K562 (cell line): ENCODE measurements around the gene HAPLN2. TPM values are rescaled to one million over a fixed set of nuclear protein-coding genes. Genes with fewer than 3 reads are reported as not detected.
A peak's percentile ranks its signal among the peaks of the same experiment; 100 is the strongest.

Source experiments
- CEBPZ ChIP-seq: fragments of 150-350 bp; IDR thresholded peaks from 2 replicates; pipeline ENCODE4 v1.6.1; 2014; ENCODE audit warnings: low read depth, mild to moderate bottlenecking, low read length, borderline replicate concordance
- CXXC5 ChIP-seq: fragments of 250-450 bp; sonication (Bioruptor Pico); IDR thresholded peaks from 2 replicates; pipeline ENCODE4 v1.8.0; 2022; ENCODE audit warnings: inconsistent platforms, mild to moderate bottlenecking, moderate library complexity
- EGR1 ChIP-seq: fragments of 450-650 bp; conservative IDR thresholded peaks from 2 replicates; pipeline ENCODE4 v1.6.1; 2017; ENCODE audit warnings: mild to moderate bottlenecking
- JUND ChIP-seq, 2 experiments: IDR thresholded peaks; 2 replicates in 1 of 2; 3 replicates in 1 of 2; pipeline ENCODE4 v1.6.1; 2011; ENCODE audit warnings: borderline replicate concordance in 2 of 2, low read depth in 2 of 2, low read length in 2 of 2, improper control_type of control experiment in 1 of 2, missing biosample characterization in 1 of 2, missing genetic modification characterization in 1 of 2, missing genetic modification reagents in 1 of 2
- KLF16 ChIP-seq: IDR thresholded peaks from 2 replicates; pipeline ENCODE4 v1.6.1; 2016; ENCODE audit warnings: antibody characterized with exemption
- MBD2 ChIP-seq: sonication (generic); IDR thresholded peaks from 2 replicates; pipeline ENCODE4 v1.6.1; 2016; ENCODE audit warnings: low read depth, borderline replicate concordance
- MLLT1 ChIP-seq, 2 experiments: fragments of 450-650 bp; IDR thresholded peaks; 2 replicates each; pipeline ENCODE4 v1.6.1; 2016
- OTX1 ChIP-seq: fragments of 450-650 bp; formaldehyde crosslinking; IDR thresholded peaks from 2 replicates; pipeline ENCODE4 v1.4.0; 2022; ENCODE audit warnings: mild to moderate bottlenecking
- PHF21A ChIP-seq: fragments of 450-650 bp; IDR thresholded peaks from 2 replicates; pipeline ENCODE4 v1.6.1; 2017; ENCODE audit warnings: low read depth, borderline replicate concordance
- SMAD2 ChIP-seq: fragments of 150-350 bp; IDR thresholded peaks from 2 replicates; pipeline ENCODE4 v1.6.1; 2014; ENCODE audit warnings: low read depth, mild to moderate bottlenecking, low read length
- SNRNP70 ChIP-seq: fragments of 200-400 bp; formaldehyde crosslinking; optimal IDR thresholded peaks from 2 replicates; pipeline ENCODE3; 2017; ENCODE audit warnings: low read depth, low read length
- SOX6 ChIP-seq: fragments of 450-650 bp; IDR thresholded peaks from 2 replicates; pipeline ENCODE4 v1.6.1; 2014; ENCODE audit warnings: mild to moderate bottlenecking
- TBL1XR1 ChIP-seq, 2 experiments: IDR thresholded peaks; 2 replicates each; pipeline ENCODE4 v1.6.1; 2012; ENCODE audit warnings: improper control_type of control experiment in 2 of 2, low read length in 2 of 2, mild to moderate bottlenecking in 1 of 2
- UBTF ChIP-seq, 2 experiments: IDR thresholded peaks; 2 replicates each; pipeline ENCODE4 v1.6.1; 2012; ENCODE audit warnings: improper control_type of control experiment in 2 of 2, low read depth in 2 of 2, low read length in 2 of 2, borderline replicate concordance in 1 of 2
- ZBTB17 ChIP-seq: fragments of 450-650 bp; formaldehyde crosslinking; IDR thresholded peaks from 2 replicates; pipeline ENCODE4 v1.4.0; 2020; ENCODE audit warnings: mild to moderate bottlenecking
- ZNF146 ChIP-seq: IDR thresholded peaks from one replicate; pipeline ENCODE4 v1.6.1; 2018; ENCODE audit warnings: missing compliant biosample characterization; ENCODE audit not compliant: unreplicated experiment
- ZNF232 ChIP-seq: sonication (generic); formaldehyde crosslinking; IDR thresholded peaks from 2 replicates; pipeline ENCODE4 v1.8.0; 2022; ENCODE audit warnings: mild to moderate bottlenecking, missing genetic modification reagents
- ZNF277 ChIP-seq: fragments of 250-450 bp; sonication (Bioruptor Pico); IDR thresholded peaks from 2 replicates; pipeline ENCODE4 v1.8.0; 2022; ENCODE audit warnings: inconsistent platforms, mild to moderate bottlenecking, moderate library complexity, borderline replicate concordance
- ZNF766 ChIP-seq: fragments of 200-800 bp; sonication (Bioruptor generic); conservative IDR thresholded peaks from 2 replicates; pipeline ENCODE4 v1.6.1; 2016; ENCODE audit warnings: missing genetic modification characterization, missing compliant biosample characterization
- ZNF830 ChIP-seq: fragments of 250-450 bp; sonication (Bioruptor Pico); IDR thresholded peaks from 2 replicates; pipeline ENCODE4 v1.5.0; 2021; ENCODE audit warnings: mild to moderate bottlenecking
- polyA plus RNA-seq, 8 experiments: library from polyadenylated mRNA; depleted of rRNA in 4 of 8; stranded (reverse) in 5 of 8; unstranded in 3 of 8; fragments of >200 nt; fragmentation: Nextera tagmentation in 2 of 8; fragmentation: Illumina TruSeq in 1 of 8; extraction: Ambion mirVana in 2 of 8; extraction: Trizol in 1 of 8; gene quantifications; 2 replicates each; pipeline versions ENCODE4 v1.2.1 to v1.2.3, GENCODE V29; 2011 to 2014; ENCODE audit warnings: inconsistent platforms in 1 of 8, missing spikeins in 1 of 8
- total RNA-seq, 7 experiments: library from RNA; depleted of rRNA in 6 of 7; stranded (reverse); fragments of >200 nt in 6 of 7; fragmentation: Illumina TruSeq in 2 of 7; extraction: Trizol in 2 of 7; gene quantifications; 2 replicates each; pipeline versions ENCODE4 v1.2.1 to v1.2.3, GENCODE V29; 2011 to 2021; ENCODE audit warnings: low replicate concordance in 1 of 7

Gene HAPLN2
- total and polyA plus RNA-seq, 9 of the 15 experiments (the other 6 are each of a cell fraction or from before 2014, with no cell fraction given): 0.14 to 5.2 (median 3.8) TPM; not detected in 4

GRCh38 chr1:156616463-156616862 lies 2.8 kb upstream of the HAPLN2 start (continued):
- TF ChIP-seq EGR1 (peak; percentile 82), ZNF830 (CRISPR knock-in tag) (no peak), CEBPZ (no peak), ZNF277 (CRISPR knock-in tag) (no peak), ZNF766 (CRISPR knock-in tag) (peak; percentile 73; the same call in 1 of the 2 replicates), SMAD2 (no peak), ZNF232 (CRISPR knock-in tag) (0 out of 2 replicates have a peak, but pooled peaks have one; percentile 35), CXXC5 (CRISPR knock-in tag) (peak; percentile 60), SNRNP70 (no peak), UBTF (IDR thresholded peaks at IDR 0.05; ENCODE audit: borderline replicate concordance in 1 of 2, low read depth in 2 of 2, low read length in 2 of 2) (0 out of 4 replicates have a peak, but pooled peaks of 1 of the 2 experiments have one; percentile 12), ZBTB17 (CRISPR knock-in tag) (no peak), TBL1XR1 (IDR thresholded peaks at IDR 0.05; ENCODE audit: low read length in 2 of 2) (peak in 1 of 2 experiments; percentile 90; a peak in 2 of 4 replicates), OTX1 (peak; percentile 86; the same call in 1 of the 2 replicates), PHF21A (peak; percentile 82; the same call in 1 of the 2 replicates), SOX6 (peak; percentile 93), MBD2 (peak; percentile 57; the same call in 1 of the 2 replicates), KLF16 (peak; percentile 85), ZNF146 (CRISPR knock-in tag) (no peak), MLLT1 (IDR thresholded peaks at IDR 0.05) (peak in 1 of 2 experiments; percentile 42; a peak in 1 of 4 replicates), JUND (IDR thresholded peaks at IDR 0.05; ENCODE audit: borderline replicate concordance, low read depth, low read length) (peak; percentile 75), JUND (tag; IDR thresholded peaks at IDR 0.05; ENCODE audit: borderline replicate concordance, low read depth, low read length) (peak; percentile 60; the same call in 2 of the 3 replicates)
